NCI-H446 treated with DMSO at 0.1 percent for 48 hours (cell line): ENCODE data around the gene RBMY1E.
"Not testable (repeated sequence)": the region's sequence is repeated elsewhere in the genome, so short reads cannot be mapped to it uniquely, and the experiment has no call there.

ENCODE experiments used
- DNase-seq: peaks from one replicate; lab custom pipeline; 2025; lab: John Stamatoyannopoulos, UW

RBMY1E gene

GRCh38 chrY:21917932-21918331 lies at the start of gene RBMY1E:
Gene RBMY1E, minus strand, starts transcription at chrY:21918032. Its CDS starts 1,978 bp downstream, at chrY:21916054.
- DNase-seq, result not testable (repeated sequence)

DNA sequence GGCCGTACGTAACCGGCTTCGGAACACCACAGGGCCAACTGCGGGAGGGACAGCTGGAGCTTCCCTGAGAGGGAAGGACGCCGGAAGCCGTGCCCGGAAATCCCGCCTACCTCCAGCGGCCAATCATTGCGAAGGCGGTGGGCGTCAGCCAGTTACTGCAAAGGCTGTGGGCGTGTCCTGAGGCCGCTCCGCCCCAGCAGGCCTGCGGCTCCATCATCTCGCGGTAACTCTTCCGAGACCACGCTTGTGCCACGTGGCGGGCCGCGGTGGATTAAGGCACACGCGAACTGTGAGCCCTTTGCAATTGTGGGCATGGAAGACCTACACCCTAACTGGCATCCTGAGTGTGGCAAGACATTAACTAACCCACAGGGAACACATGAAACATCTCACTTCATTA lies 23.4 kb downstream of the RBMY1E start, which contains the start of gene RBMY1D:
TSS of gene RBMY1D (minus strand) at position 101 of the 400 bp plus-strand sequence. CDS start 2,013 bp downstream, outside the sequence.
- DNase-seq, result not testable (repeated sequence)

- not testable (repeated sequence) for DNase-seq
Observed at GRCh38 chrY:21869407-21870076, 48.3 kb downstream of the RBMY1E start.
